GM03348 (cell line): ENCODE data around the gene DND1.
A peak's percentile ranks its signal among the peaks of the same experiment; 100 is the strongest.
"Not testable (repeated sequence)": the region's sequence is repeated elsewhere in the genome, so short reads cannot be mapped to it uniquely, and the experiment has no call there.

Experiments used
- DNase-seq: peaks from one replicate; pipeline ENCODE4 v3.0.0; 2012; ENCODE audit warnings: low spot score

DND1 gene

DNA sequence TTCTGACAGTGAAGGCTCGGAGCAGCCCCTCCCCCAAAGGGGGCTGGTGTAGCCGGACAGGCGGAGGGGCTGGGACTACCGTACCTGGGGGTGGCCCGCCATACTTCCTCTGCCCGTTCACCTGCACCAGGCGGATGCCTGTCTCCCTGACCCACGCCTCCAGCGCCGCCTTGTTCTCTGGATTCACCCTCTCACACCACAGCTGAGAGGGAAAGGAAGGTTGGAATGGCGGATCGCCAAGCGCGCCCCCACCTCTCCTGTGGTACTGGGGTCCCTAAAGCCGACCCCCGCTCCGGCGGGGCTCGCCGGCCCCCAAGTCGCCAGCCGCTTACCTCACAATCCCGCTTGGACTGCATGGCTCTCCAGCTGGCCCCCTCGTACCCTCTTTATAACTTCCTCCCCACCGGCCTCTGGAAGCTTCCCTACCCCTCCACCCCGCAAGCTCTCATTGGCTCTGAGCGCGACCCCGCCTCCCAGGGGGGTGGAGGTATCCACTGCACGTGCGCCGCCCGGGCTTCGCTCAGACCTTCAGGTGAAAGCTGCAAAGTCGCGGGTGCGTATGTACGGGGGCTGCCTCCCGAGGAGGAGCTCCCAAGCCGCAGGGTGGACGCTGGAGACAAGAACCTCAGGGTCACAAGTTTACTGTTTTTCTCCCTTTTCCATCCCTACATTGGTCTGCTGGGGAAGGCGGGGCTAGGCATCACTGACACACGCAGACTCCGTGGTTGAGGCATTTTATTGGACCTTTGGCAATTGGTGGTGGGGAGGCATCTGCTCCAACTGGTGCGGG, at the start of gene DND1:
Gene DND1 (minus strand): TSS at position 390 of the 790 bp plus-strand sequence. CDS start 34 bp downstream, at position 356.
- DNase-seq: no peak

DNA sequence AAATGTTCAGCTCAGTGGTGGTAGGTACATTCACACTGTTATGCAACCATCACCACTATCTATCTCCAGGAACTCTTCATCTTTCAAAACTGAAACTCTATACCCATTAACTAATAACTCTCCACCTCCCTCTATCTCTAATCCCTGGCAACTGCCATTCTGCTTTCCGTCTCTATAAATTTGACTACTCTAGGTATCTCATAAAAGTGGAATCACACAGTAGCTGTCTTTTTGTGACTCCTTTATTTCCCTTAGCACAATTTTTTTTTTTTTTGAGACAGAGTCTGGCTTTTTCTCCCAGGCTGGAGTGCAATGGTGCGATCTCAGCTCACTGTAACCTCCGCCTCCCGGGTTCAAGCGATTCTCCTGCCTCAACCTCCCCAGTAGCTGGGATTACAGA, 48.0 kb upstream of the DND1 start:
- not testable (repeated sequence) for DNase-seq

- DNase-seq: not testable (repeated sequence)
These were observed 47.4 kb upstream of the DND1 start for GRCh38 chr5:140720738-140721137.

DNA sequence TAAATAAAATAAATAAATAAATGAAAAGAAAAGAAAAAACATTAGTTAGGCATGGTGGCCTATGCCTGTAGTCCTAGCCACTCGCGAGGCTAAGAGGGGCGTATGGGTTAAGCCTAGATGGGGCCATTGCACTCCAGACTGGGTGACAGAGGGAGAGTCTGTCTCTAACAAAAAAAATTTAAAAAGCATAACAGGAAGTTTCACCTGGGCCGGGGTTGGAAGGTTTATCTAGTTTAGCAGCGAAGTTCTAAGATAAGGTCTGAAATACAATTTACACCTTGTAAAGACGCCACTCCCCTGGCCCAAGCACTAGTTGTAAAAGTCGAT, 44.9 kb upstream of the DND1 start:
- DNase-seq: no peak

- DNase-seq: not testable (repeated sequence)
These were observed 42.9 kb upstream of the DND1 start for GRCh38 chr5:140716238-140716637.

- no peak for DNase-seq
These were observed 40.3 kb upstream of the DND1 start for GRCh38 chr5:140713562-140714094.

DNA sequence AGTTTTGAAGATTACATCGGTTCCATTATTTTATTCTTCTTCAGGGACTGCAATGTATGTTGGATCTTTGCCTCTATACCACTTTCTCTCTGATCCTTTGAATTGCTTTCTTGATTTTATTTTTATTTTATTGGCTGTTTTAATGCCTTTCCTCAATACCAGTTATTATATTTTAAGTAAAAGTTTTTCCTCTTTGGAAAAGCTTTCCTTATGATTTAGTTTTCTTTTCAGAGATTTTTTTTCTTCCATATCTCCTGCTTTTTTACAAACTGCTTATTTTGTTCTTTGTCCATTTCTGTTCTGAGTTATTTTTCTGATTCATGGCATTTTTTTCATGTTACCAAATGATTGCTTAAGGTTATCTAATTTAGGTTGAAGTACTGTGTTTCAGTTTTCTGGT, 38.4 kb upstream of the DND1 start:
- no peak for DNase-seq

GRCh38 chr5:140710899-140711552, 37.6 kb upstream of the DND1 start:
- DNase-seq: peak; percentile 91

- not testable (repeated sequence) for DNase-seq
These were observed 35.4 kb upstream of the DND1 start for GRCh38 chr5:140708787-140709186.

GRCh38 chr5:140707812-140708211, 34.4 kb upstream of the DND1 start:
- no peak for DNase-seq

DNA sequence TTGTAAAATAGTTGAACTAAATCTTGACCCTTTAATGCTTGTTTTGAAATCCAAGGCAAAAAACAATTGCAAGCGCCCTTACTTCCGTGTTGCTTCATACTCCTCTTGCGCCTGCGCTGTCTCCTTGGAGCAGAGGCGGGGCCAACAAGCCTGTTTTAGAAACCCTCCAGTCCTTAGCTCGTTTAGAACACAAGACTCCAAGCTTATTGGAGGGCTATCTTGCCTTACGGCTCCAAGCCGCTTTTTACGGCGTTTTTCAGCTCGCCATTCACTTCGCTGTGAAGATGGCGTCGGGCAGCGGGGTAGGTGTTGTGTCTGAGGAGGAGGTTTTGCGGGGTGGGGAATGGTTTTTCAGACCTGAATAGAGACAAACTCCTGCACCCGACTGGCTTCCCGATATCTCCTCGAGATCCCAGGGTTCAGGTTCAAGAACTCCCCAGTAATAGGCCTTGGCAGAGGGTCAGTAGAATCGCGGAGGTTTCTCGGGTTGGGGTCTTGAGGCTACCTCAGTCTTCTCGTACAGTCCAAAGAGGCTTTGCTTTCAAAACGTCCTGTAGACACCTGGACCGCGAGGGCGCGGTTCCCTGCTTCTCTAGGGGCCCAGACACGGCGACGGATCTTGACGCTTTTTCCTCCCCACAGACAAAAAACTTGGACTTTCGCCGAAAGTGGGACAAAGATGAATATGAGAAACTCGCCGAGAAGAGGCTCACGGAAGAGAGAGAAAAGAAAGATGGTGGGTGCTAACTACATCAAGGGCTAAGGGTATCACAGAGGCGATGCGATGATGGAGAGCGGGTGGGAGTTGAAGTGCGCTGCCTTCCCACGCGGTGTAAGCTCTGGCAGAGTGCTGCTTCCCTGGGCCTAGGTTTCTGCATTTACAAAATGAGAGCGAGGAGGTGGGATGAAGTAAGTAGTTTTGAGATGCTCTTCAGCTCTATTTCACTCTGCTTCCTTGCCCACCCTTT, 27.1 kb upstream of the DND1 start, which contains the start of gene ZMAT2:
Gene ZMAT2 (plus strand): TSS at position 271 of the 968 bp plus-strand sequence. CDS start 14 bp downstream, at position 285.
- peak; percentile 96 for DNase-seq

GRCh38 chr5:140696891-140697492, 23.6 kb upstream of the DND1 start:
- no peak for DNase-seq

DNA sequence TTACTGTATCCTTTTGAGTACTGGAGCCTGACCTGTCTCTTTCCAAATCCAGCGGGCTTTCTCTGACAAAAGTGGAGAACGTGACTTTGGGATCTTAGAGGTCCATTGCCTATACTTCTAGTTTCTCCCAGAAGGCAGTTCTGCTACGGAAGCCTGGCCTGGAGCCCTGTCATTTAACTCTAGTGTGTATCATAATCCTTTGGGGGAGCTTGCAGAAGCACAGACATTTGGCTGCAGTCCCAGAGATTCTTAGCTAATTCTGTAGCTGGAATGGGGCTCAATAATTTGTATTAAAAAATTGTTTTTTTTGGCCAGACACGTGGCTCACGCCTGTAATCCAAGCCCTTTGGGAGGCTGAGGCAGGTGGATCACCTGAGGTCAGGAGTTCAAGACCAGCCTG, 20.9 kb upstream of the DND1 start:
- no peak for DNase-seq

DNA sequence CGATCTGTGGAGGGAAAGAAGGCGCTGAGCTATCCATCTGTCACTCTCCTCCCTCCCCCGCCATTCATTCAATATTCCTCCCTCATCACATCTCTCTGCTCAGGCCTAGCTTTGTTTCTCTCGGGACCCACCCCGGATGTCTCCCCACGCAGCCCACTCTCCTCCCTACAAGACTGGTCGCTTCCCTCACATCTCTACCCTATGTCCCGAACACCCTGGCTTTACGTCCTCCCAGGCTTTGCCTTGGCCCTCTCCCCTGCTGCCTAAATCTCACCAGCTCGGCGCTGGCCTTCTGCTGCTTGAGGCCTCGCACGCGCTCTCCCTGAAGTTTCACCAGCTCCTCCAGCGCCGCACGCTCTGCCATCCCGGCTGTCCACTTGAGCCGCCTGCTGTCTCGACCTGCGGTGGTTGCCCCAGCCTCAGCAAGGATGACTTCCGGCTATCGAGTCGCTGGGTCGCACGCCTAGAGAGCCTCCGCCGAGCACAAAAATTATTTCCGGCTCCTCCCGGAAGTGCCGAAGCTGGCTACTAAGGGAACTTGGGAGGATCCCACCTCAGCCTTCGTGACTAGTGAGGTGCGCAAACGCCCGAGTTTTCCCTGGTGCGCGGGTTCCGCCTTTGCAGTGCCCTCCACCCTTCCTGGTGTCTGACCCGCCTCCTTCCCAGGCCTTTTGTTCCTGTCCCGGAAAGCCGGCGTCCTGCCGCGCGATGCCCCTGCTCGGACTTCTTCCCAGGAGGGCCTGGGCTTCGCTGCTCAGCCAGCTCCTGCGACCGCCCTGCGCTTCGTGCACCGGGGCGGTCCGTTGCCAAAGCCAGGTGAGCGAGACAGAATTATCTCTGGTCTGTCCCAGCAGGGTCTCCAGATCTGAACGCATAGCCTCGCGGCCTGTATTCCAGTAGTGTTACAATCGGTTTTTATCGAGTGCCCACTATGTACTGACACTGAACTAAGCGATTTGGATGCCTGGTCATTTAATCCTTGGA, 17.9 kb upstream of the DND1 start, which contains the start of the genes HARS1 and HARS2:
Gene HARS1 (minus strand): TSS at position 430 of the 984 bp plus-strand sequence. CDS start 66 bp downstream, at position 364.
Gene HARS2 (plus strand): TSS at position 515 of the 984 bp plus-strand sequence. CDS start 194 bp downstream, at position 709.
- peak; percentile 94 for DNase-seq

- no peak for DNase-seq
These were observed 17.1 kb upstream of the DND1 start for GRCh38 chr5:140690376-140690932.

GRCh38 chr5:140678993-140679392, 5.6 kb upstream of the DND1 start:
- DNase-seq: no peak

- no peak for DNase-seq
These were observed 4.6 kb upstream of the DND1 start for GRCh38 chr5:140677947-140678346.

DNA sequence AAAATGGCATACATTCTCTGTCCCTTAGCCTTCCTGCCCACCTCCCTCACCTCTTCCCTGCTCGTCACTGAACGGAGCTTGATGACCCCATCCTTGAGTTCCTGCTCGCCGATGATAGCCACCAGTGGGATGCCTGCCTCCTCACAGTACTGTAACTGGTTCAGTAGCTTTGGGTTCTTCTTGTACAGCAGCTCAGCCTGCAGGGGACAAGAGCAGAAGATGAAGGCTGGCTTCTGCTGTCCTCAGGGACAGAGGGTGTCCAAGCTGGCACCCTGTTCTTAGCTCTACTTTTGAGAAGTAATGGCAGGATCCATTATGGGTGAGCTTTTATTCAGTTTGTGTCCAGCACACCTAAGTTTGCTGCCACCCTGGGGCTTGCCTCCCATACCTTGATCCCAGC, 1.3 kb upstream of the DND1 start:
- DNase-seq: no peak

- DNase-seq: no peak
These were observed 835 bp upstream of the DND1 start for GRCh38 chr5:140674211-140674610.
